ENCODE data around the gene VASN. TPM values are rescaled to one million over a fixed set of nuclear protein-coding genes. Genes with fewer than 3 reads are reported as not detected.
"Not testable (repeated sequence)": the region's sequence is repeated elsewhere in the genome, so short reads cannot be mapped to it uniquely, and the experiment has no call there.

The VASN gene
- total RNA-seq, 8 experiments from 2014 or later = 0.33 to 55.0 (median 4.3) TPM

GRCh38 chr16:4330277-4330874 lies 41.3 kb upstream of the VASN start:
- no peak overlapping the region for H3K27ac ChIP-seq
- in situ Hi-C loops (cut with MboI; ENCODE audit: low pct_unique_long_range_greater_than_20kb in 2 of 9, low sequenced_read_pairs in 9 of 9, unreplicated experiment in 9 of 9) = loop anchor here in 1 of 9 experiments (10.0 kb wide), 1 partner anchor 46 kb away; no protein-coding TSS in a partner anchor
- H3K4me1 ChIP-seq (replicated peaks in 1 of 2) = peaks cover 20 to 21% of the 10 kb centered on the region in 2 donors
- H3K4me3 ChIP-seq = no peak overlapping the region
- ATAC-seq (replicated peaks in 6 of 8) = peak in 4 of 8 experiments; percentile 7 to 80 (median 58)
- 17 to 36% (median 34%) methylated on average over 2 to 6 of the region's 14 CpGs; no CpG with 5 or more reads in 6 of the 10 experiments for WGBS, 10 experiments

GRCh38 chr16:4332083-4332482 lies 39.6 kb upstream of the VASN start:
- Histone ChIP-seq H3K4me3 (no peak overlapping the region), H3K4me1 (replicated peaks in 1 of 2) (peaks cover 17 to 18% of the 10 kb centered on the region in 2 donors), H3K27ac (no peak overlapping the region)
- 88 to 94% methylated on average over 3 to 9 of the region's 14 CpGs; no CpG with 5 or more reads in 8 of the 10 experiments for WGBS, 10 experiments
- ATAC-seq (replicated peaks in 6 of 8) = no peak
- in situ Hi-C loops (cut with MboI; ENCODE audit: low pct_unique_long_range_greater_than_20kb in 2 of 9, low sequenced_read_pairs in 9 of 9, unreplicated experiment in 9 of 9) = loop anchor here in 1 of 9 experiments (10.0 kb wide), 1 partner anchor 47 kb away; no protein-coding TSS in a partner anchor

GRCh38 chr16:4332623-4333307 lies 38.9 kb upstream of the VASN start:
- 80 to 92% (median 84%) methylated on average over 1 to 7 of the region's 19 CpGs; no CpG with 5 or more reads in 7 of the 10 experiments for WGBS, 10 experiments
- Histone ChIP-seq H3K4me3 (no peak overlapping the region), H3K4me1 (replicated peaks in 1 of 2) (peaks cover 14% of the 10 kb centered on the region in 2 donors), H3K27ac (no peak overlapping the region)
- in situ Hi-C loops (cut with MboI; ENCODE audit: low pct_unique_long_range_greater_than_20kb in 2 of 9, low sequenced_read_pairs in 9 of 9, unreplicated experiment in 9 of 9) = loop anchor here in 1 of 9 experiments (10.0 kb wide), 1 partner anchor 48 kb away; no protein-coding TSS in a partner anchor
- no peak for ATAC-seq (replicated peaks in 6 of 8)

GRCh38 chr16:4333308-4333638 lies 38.4 kb upstream of the VASN start:
- in situ Hi-C loops (cut with MboI; ENCODE audit: low pct_unique_long_range_greater_than_20kb in 2 of 9, low sequenced_read_pairs in 9 of 9, unreplicated experiment in 9 of 9) = loop anchor here in 1 of 9 experiments (10.0 kb wide), 1 partner anchor 48 kb away; no protein-coding TSS in a partner anchor
- WGBS, 10 experiments = 94% methylated on average over 3 of the region's 9 CpGs; no CpG with 5 or more reads in 9 of the 10 experiments
- ATAC-seq (replicated peaks in 6 of 8) = no peak
- Histone ChIP-seq H3K27ac (no peak overlapping the region), H3K4me3 (no peak overlapping the region), H3K4me1 (replicated peaks in 1 of 2) (peaks cover 13 to 14% of the 10 kb centered on the region in 2 donors)

- not testable (repeated sequence) for H3K4me1 ChIP-seq (replicated peaks in 1 of 2); H3K4me3 ChIP-seq; H3K27ac ChIP-seq; ATAC-seq (replicated peaks in 6 of 8)
- WGBS, 10 experiments = 69 to 100% (median 94%) methylated on average over 1 to 8 of the region's 9 CpGs; no CpG with 5 or more reads in 5 of the 10 experiments
- in situ Hi-C loops (cut with MboI; ENCODE audit: low pct_unique_long_range_greater_than_20kb in 2 of 9, low sequenced_read_pairs in 9 of 9, unreplicated experiment in 9 of 9) = loop anchor here in 1 of 9 experiments (10.0 kb wide), 1 partner anchor 49 kb away; no protein-coding TSS in a partner anchor
These were observed 37.9 kb upstream of the VASN start for GRCh38 chr16:4333714-4334113.

GRCh38 chr16:4334724-4335495 lies 36.7 kb upstream of the VASN start:
- Histone ChIP-seq H3K4me1 (replicated peaks in 1 of 2) (peaks cover 5 to 11% of the 10 kb centered on the region in 2 donors), H3K4me3 (no peak overlapping the region)
- WGBS, 10 experiments = 80 to 100% (median 91%) methylated on average over 1 to 13 of the region's 32 CpGs; no CpG with 5 or more reads in 4 of the 10 experiments

GRCh38 chr16:4336701-4337539 lies 34.7 kb upstream of the VASN start:
- Histone ChIP-seq H3K4me1 (replicated peaks in 1 of 2) (peaks cover 13 to 15% of the 10 kb centered on the region in 2 donors), H3K4me3 (no peak overlapping the region), H3K27ac (no peak overlapping the region)
- no peak for ATAC-seq (replicated peaks in 6 of 8)
- WGBS, 10 experiments = 83 to 97% (median 97%) methylated on average over 1 to 7 of the region's 41 CpGs; no CpG with 5 or more reads in 7 of the 10 experiments
- in situ Hi-C loops (cut with MboI; ENCODE audit: low pct_unique_long_range_greater_than_20kb in 2 of 9, low sequenced_read_pairs in 9 of 9, unreplicated experiment in 9 of 9) = loop anchor here in 1 of 9 experiments (10.0 kb wide), 1 partner anchor 52 kb away; no protein-coding TSS in a partner anchor

More at GRCh38 chr16:4334724-4335495, 36.7 kb upstream of the VASN start:
- no peak for ATAC-seq (replicated peaks in 6 of 8)
- in situ Hi-C loops (cut with MboI; ENCODE audit: low pct_unique_long_range_greater_than_20kb in 2 of 9, low sequenced_read_pairs in 9 of 9, unreplicated experiment in 9 of 9) = loop anchor here in 1 of 9 experiments (10.0 kb wide), 1 partner anchor 50 kb away; no protein-coding TSS in a partner anchor
- no peak overlapping the region for H3K27ac ChIP-seq

- no peak overlapping the region for H3K27ac ChIP-seq
- 80% methylated on average over 2 of the region's 12 CpGs; no CpG with 5 or more reads in 9 of the 10 experiments for WGBS, 10 experiments
- in situ Hi-C loops (cut with MboI; ENCODE audit: low pct_unique_long_range_greater_than_20kb in 2 of 9, low sequenced_read_pairs in 9 of 9, unreplicated experiment in 9 of 9) = loop anchor here in 1 of 9 experiments (10.0 kb wide), 1 partner anchor 53 kb away; no protein-coding TSS in a partner anchor
- peaks cover 13 to 15% of the 10 kb centered on the region in 2 donors for H3K4me1 ChIP-seq (replicated peaks in 1 of 2)
- no peak for ATAC-seq (replicated peaks in 6 of 8)
- H3K4me3 ChIP-seq = no peak overlapping the region
These were observed 34.0 kb upstream of the VASN start for GRCh38 chr16:4337540-4338088.

GRCh38 chr16:4338125-4338582 lies 33.5 kb upstream of the VASN start:
- in situ Hi-C loops (cut with MboI; ENCODE audit: low pct_unique_long_range_greater_than_20kb in 2 of 9, low sequenced_read_pairs in 9 of 9, unreplicated experiment in 9 of 9) = loop anchor here in 1 of 9 experiments (10.0 kb wide), 1 partner anchor 53 kb away; no protein-coding TSS in a partner anchor
- H3K27ac ChIP-seq = peak overlapping the region in 1 of 2 donors; percentile 75
- 100% methylated on average over 1 of the region's 12 CpGs; no CpG with 5 or more reads in 9 of the 10 experiments for WGBS, 10 experiments
- no peak overlapping the region for H3K4me3 ChIP-seq
- peaks cover 13 to 15% of the 10 kb centered on the region in 2 donors for H3K4me1 ChIP-seq (replicated peaks in 1 of 2)
- peak in 3 of 8 experiments; percentile 2 to 7 (median 5) for ATAC-seq (replicated peaks in 6 of 8)

- peak overlapping the region in 1 of 2 donors; percentile 75 for H3K27ac ChIP-seq
- no peak overlapping the region for H3K4me3 ChIP-seq
- H3K4me1 ChIP-seq (replicated peaks in 1 of 2) = peaks cover 13 to 15% of the 10 kb centered on the region in 2 donors
- 83 to 90% methylated on average over 1 to 4 of the region's 10 CpGs; no CpG with 5 or more reads in 8 of the 10 experiments for WGBS, 10 experiments
- in situ Hi-C loops (cut with MboI; ENCODE audit: low pct_unique_long_range_greater_than_20kb in 2 of 9, low sequenced_read_pairs in 9 of 9, unreplicated experiment in 9 of 9) = loop anchor here in 1 of 9 experiments (10.0 kb wide), 1 partner anchor 54 kb away; no protein-coding TSS in a partner anchor
- ATAC-seq (replicated peaks in 6 of 8) = peak in 5 of 8 experiments; percentile 2 to 31 (median 11)
These were observed 32.8 kb upstream of the VASN start for GRCh38 chr16:4338712-4339299.

- peak in 2 of 8 experiments; percentile 1 to 3 for ATAC-seq (replicated peaks in 6 of 8)
- H3K27ac ChIP-seq = peak overlapping the region in 1 of 2 donors; percentile 16
- WGBS, 10 experiments = 51 to 91% (median 71%) methylated on average over 1 to 7 of the region's 10 CpGs; no CpG with 5 or more reads in 4 of the 10 experiments
- H3K4me1 ChIP-seq (replicated peaks in 1 of 2) = peaks cover 13 to 15% of the 10 kb centered on the region in 2 donors
- no peak overlapping the region for H3K4me3 ChIP-seq
- in situ Hi-C loops (cut with MboI; ENCODE audit: low pct_unique_long_range_greater_than_20kb in 2 of 9, low sequenced_read_pairs in 9 of 9, unreplicated experiment in 9 of 9) = loop anchor here in 1 of 9 experiments (10.0 kb wide), 1 partner anchor 55 kb away; no protein-coding TSS in a partner anchor
These were observed 32.2 kb upstream of the VASN start for GRCh38 chr16:4339455-4339854.

Measured in motor neuron (in vitro differentiated cells).